Right lobe of liver (tissue), 4 donors: Measurements from ENCODE around the gene COL1A1.

Experiments
- POLR2A ChIP-seq: fragments of 450-650 bp; IDR thresholded peaks from one replicate; pipeline ENCODE4 v1.6.1; 2017; ENCODE audit warnings: antibody characterized with exemption, mild to moderate bottlenecking
- TF ChIP-seq, protein P1 (sequence below), 4 donors: fragments of 200-600 bp in 3 of 4; fragments of 450-650 bp in 1 of 4; IDR thresholded peaks; one replicate each; pipeline versions ENCODE4 v1.5.1 to v1.8.0; 2016 to 2022; ENCODE audit warnings: antibody characterized with exemption in 4 of 4, mild to moderate bottlenecking in 2 of 4
- donor health status: DM: no; HTN: no; CAD: no.
- donor health status: DM: no; HTN: no; CAD: no.
- donor health status: DM: no; HTN: yes; CAD: no.

DNA sequence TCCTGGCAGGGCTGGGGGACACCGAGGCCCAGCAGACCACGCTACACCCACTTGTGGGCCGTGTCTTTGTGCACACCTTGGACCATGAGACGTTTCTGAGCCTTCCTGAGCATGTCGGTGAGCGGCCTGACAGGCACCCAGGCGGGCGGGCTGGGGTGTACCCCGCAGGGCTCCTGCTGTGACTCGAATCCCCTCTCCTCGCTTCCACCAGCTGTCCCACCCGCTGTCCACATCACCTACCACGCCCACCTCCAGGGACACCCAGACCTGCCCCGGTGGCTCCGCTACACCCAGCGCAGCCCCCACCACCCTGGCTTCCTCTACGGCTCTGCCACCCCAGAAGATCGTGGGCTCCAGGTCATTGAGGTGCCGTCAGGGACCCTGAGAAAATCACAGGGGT is 34.1 kb downstream of the COL1A1 start:
- TF ChIP-seq, protein P1, sequence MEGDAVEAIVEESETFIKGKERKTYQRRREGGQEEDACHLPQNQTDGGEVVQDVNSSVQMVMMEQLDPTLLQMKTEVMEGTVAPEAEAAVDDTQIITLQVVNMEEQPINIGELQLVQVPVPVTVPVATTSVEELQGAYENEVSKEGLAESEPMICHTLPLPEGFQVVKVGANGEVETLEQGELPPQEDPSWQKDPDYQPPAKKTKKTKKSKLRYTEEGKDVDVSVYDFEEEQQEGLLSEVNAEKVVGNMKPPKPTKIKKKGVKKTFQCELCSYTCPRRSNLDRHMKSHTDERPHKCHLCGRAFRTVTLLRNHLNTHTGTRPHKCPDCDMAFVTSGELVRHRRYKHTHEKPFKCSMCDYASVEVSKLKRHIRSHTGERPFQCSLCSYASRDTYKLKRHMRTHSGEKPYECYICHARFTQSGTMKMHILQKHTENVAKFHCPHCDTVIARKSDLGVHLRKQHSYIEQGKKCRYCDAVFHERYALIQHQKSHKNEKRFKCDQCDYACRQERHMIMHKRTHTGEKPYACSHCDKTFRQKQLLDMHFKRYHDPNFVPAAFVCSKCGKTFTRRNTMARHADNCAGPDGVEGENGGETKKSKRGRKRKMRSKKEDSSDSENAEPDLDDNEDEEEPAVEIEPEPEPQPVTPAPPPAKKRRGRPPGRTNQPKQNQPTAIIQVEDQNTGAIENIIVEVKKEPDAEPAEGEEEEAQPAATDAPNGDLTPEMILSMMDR (IDR thresholded peaks at IDR 0.05) = no peak
- no peak for TF ChIP-seq POLR2A
